Measurements from ENCODE around the gene PAPPA2.

Gene PAPPA2

GRCh38 chr1:176504848-176505553, 42.0 kb downstream of the PAPPA2 start:
- DNase-seq: no peak

- no peak for DNase-seq
These were observed 50.0 kb downstream of the PAPPA2 start for GRCh38 chr1:176512966-176513365.

- no peak for DNase-seq
These were observed 52.3 kb downstream of the PAPPA2 start for GRCh38 chr1:176515310-176515709.

GRCh38 chr1:176517484-176517883, 54.5 kb downstream of the PAPPA2 start:
- DNase-seq: no peak

- DNase-seq: no peak
These were observed 58.2 kb downstream of the PAPPA2 start for GRCh38 chr1:176521211-176521610.

- no peak for DNase-seq
These were observed 59.4 kb downstream of the PAPPA2 start for GRCh38 chr1:176522310-176522845.

- DNase-seq: no peak
These were observed 66.6 kb downstream of the PAPPA2 start for GRCh38 chr1:176529395-176530090.

- DNase-seq: no peak
These were observed 68.1 kb downstream of the PAPPA2 start for GRCh38 chr1:176531036-176531435.

GRCh38 chr1:176531921-176532897, 69.2 kb downstream of the PAPPA2 start:
- DNase-seq: peak; percentile 36

GRCh38 chr1:176533020-176533419, 70.0 kb downstream of the PAPPA2 start:
- DNase-seq: no peak

GRCh38 chr1:176536588-176536987, 73.6 kb downstream of the PAPPA2 start:
- DNase-seq: no peak

- DNase-seq: no peak
These were observed 76.0 kb downstream of the PAPPA2 start for GRCh38 chr1:176539018-176539417.

GRCh38 chr1:176540428-176540827, 77.5 kb downstream of the PAPPA2 start:
- no peak for DNase-seq

GRCh38 chr1:176541663-176542062, 78.7 kb downstream of the PAPPA2 start:
- DNase-seq: no peak

GRCh38 chr1:176542352-176542751, 79.4 kb downstream of the PAPPA2 start:
- DNase-seq: no peak

GRCh38 chr1:176543360-176544129, 80.6 kb downstream of the PAPPA2 start:
- no peak for DNase-seq

GRCh38 chr1:176545034-176545639, 82.2 kb downstream of the PAPPA2 start:
- no peak for DNase-seq

GRCh38 chr1:176546825-176547224, 83.8 kb downstream of the PAPPA2 start:
- DNase-seq: no peak

- no peak for DNase-seq
These were observed 88.2 kb downstream of the PAPPA2 start for GRCh38 chr1:176551146-176551545.

- DNase-seq: no peak
These were observed 89.4 kb downstream of the PAPPA2 start for GRCh38 chr1:176552217-176552991.

GRCh38 chr1:176552999-176553398, 90.0 kb downstream of the PAPPA2 start:
- DNase-seq: no peak

All from NCI-H2227 treated with DMSO at 0.1 percent for 48 hours (cell line).